Ishikawa (cell line): ENCODE measurements around the gene LARP4B.

Experiments
- CEBPB ChIP-seq: IDR thresholded peaks from 2 replicates; pipeline ENCODE4 v1.6.1; 2012
- CREB1 ChIP-seq: IDR thresholded peaks from 2 replicates; pipeline ENCODE4 v1.6.1; 2012; ENCODE audit warnings: low read depth
- EGR1 ChIP-seq: IDR thresholded peaks from 2 replicates; pipeline ENCODE4 v1.6.1; 2012
- EP300 ChIP-seq: IDR thresholded peaks from 2 replicates; pipeline ENCODE4 v1.6.1; 2012; ENCODE audit warnings: borderline replicate concordance
- FOXM1 ChIP-seq: IDR thresholded peaks from 2 replicates; pipeline ENCODE4 v1.6.1; 2012; ENCODE audit warnings: low read depth, borderline replicate concordance
- MAX ChIP-seq: IDR thresholded peaks from 2 replicates; pipeline ENCODE4 v1.6.1; 2012
- NFIC ChIP-seq: IDR thresholded peaks from 2 replicates; pipeline ENCODE4 v1.6.1; 2012
- RAD21 ChIP-seq: IDR thresholded peaks from 2 replicates; pipeline ENCODE4 v1.6.1; 2012; ENCODE audit warnings: low read depth
- REST ChIP-seq: IDR thresholded peaks from 2 replicates; pipeline ENCODE4 v1.6.1; 2012; ENCODE audit warnings: low read depth, mild to moderate bottlenecking
- TAF1 ChIP-seq: IDR thresholded peaks from 2 replicates; pipeline ENCODE4 v1.6.1; 2012; ENCODE audit warnings: low read depth, mild to moderate bottlenecking
- TCF12 ChIP-seq: IDR thresholded peaks from 2 replicates; pipeline ENCODE4 v1.6.1; 2012; ENCODE audit warnings: low read depth
- TEAD4 ChIP-seq: IDR thresholded peaks from 2 replicates; pipeline ENCODE4 v1.6.1; 2012
- USF1 ChIP-seq: IDR thresholded peaks from 2 replicates; pipeline ENCODE4 v1.6.1; 2012
- YY1 ChIP-seq: IDR thresholded peaks from 2 replicates; pipeline ENCODE4 v1.6.1; 2012; ENCODE audit warnings: low read depth
- ZBTB7A ChIP-seq: IDR thresholded peaks from 2 replicates; pipeline ENCODE4 v1.6.1; 2012; ENCODE audit warnings: low read depth

Gene LARP4B

GRCh38 chr10:829241-829640 is 102.3 kb downstream of the LARP4B start:
- TF ChIP-seq REST = no peak
- TF ChIP-seq EGR1 = no peak
- TF ChIP-seq EP300 = no peak

DNA sequence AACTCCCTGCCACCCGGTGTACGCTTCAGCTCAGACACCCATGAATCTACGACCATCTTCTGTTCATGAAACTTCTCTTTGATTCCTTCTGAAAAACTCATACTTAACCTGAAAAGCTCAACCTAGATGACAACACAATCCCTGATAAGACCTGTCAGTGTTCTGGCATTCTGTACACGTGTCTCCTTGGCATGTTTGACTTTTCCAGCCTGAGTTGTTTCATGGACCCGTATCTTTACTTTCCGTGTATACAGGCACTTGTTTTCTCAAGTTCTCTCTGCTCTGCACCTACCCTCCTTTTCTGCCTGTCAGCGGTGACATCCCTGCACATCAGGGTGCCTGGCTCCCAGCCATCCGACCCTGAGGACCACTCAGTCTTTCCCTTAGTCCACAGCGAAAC is 103.3 kb downstream of the LARP4B start:
- TF ChIP-seq TCF12 = no peak
- TF ChIP-seq EGR1 = no peak
- TF ChIP-seq YY1 = no peak
- no peak for TF ChIP-seq CREB1
- no peak for TF ChIP-seq FOXM1
- TF ChIP-seq TEAD4 = no peak
- no peak for TF ChIP-seq TAF1
- TF ChIP-seq ZBTB7A = no peak
- no peak for TF ChIP-seq USF1
- no peak for TF ChIP-seq RAD21
- TF ChIP-seq MAX = no peak
- no peak for TF ChIP-seq CEBPB
- no peak for TF ChIP-seq NFIC

GRCh38 chr10:824946-825345 is 106.6 kb downstream of the LARP4B start:
- TF ChIP-seq ZBTB7A (no peak), TAF1 (no peak), CEBPB (no peak), MAX (no peak), REST (no peak), EGR1 (no peak), TEAD4 (no peak), FOXM1 (no peak), USF1 (no peak), YY1 (no peak), NFIC (no peak), EP300 (no peak), RAD21 (no peak), CREB1 (no peak), TCF12 (no peak)

GRCh38 chr10:824497-824896 is 107.0 kb downstream of the LARP4B start:
- TF ChIP-seq CEBPB (no peak), NFIC (no peak), EGR1 (no peak), CREB1 (no peak), MAX (no peak), EP300 (no peak), TEAD4 (no peak), ZBTB7A (no peak)

GRCh38 chr10:822661-823367 is 108.7 kb downstream of the LARP4B start:
- TF ChIP-seq RAD21 (no peak), NFIC (no peak), CREB1 (no peak), REST (no peak), TAF1 (no peak), ZBTB7A (no peak), CEBPB (no peak), TCF12 (no peak)
